22Rv1 (cell line): ENCODE measurements around the gene C10orf105.

Experiments
- H3K27ac ChIP-seq: fragments of 450-650 bp; 2 replicates; pipeline ENCODE4 v1.5.1; 2017
- CTCF ChIP-seq: fragments of 450-650 bp; IDR thresholded peaks from 2 replicates; pipeline ENCODE4 v1.5.1; 2017; ENCODE audit warnings: mild to moderate bottlenecking
- ZFX ChIP-seq: fragments of 450-650 bp; IDR thresholded peaks from 2 replicates; pipeline ENCODE4 v1.6.1; 2017; ENCODE audit warnings: antibody characterized with exemption, borderline replicate concordance

Gene C10orf105

DNA sequence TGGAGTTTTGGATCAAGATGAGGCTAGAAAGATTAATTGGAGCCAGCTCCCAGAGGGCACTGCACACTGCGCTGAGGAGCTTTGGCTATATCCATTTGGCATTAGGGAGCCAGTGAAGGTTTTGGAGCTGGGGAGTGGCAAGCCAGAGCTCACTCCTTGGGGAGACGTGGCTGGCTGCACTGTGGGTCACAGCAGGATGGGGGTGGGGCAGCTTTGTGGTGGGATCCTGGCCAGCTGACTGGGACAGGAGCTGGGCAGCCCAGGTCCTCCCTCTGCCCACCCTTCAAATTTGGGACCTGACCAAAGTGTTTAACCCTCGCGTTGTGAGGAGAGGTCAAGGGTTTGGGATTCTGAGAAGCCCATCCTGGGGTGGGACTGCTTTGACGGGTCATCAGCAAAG lies 5.0 kb downstream of the C10orf105 start:
- H3K27ac ChIP-seq = no peak overlapping the region
- no peak for TF ChIP-seq ZFX
- no peak for TF ChIP-seq CTCF

GRCh38 chr10:71714031-71714410 lies 5.6 kb downstream of the C10orf105 start:
- H3K27ac ChIP-seq = no peak overlapping the region
- TF ChIP-seq ZFX (no peak), CTCF (no peak)

DNA sequence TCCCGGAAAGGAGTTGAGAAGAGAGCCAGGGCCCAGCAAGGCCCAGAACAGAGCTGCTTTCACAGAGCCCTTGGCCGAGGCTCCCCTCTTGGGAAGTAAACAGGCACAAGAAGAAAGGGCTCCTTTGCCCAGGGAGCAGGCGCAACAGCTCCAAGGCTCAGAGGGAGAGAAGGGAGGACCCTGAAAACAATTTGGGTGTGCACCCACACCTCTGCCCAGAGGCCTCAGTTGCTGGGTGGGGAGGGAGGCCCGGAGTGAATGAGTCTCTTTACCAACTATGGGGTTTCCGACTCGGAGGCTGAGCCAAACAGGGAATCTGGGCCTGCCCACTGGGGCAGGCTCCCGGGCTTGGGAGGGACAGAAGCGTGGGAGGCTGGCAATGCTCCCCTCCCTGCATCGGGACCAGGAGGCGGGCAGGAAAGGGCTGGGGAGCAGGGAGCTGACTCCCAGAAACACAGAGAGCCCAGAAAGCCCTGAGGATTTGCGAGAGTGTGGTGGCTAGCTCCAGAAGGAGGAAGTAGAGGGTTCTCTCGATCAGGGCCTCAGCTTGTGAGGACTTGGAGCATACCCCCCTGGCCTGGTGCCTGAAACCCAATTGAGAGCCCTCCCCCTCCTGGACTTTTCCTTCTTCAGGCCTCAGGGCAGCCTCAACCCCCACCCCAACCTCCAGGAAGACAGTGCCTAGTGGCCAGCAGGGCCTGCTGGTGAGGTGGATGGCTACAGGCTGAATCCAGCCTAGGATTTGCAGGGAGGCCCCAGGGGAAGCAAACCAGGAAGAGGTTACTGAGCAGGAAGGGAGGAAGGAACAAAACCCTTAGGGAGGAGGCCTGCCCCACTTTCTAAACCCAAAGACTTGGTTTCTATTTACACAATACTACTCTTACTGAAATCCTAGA lies 6.2 kb downstream of the C10orf105 start:
- H3K27ac ChIP-seq = no peak overlapping the region
- TF ChIP-seq ZFX (no peak), CTCF (no peak)

GRCh38 chr10:71712572-71713134 lies 6.9 kb downstream of the C10orf105 start:
- no peak overlapping the region for H3K27ac ChIP-seq
- TF ChIP-seq ZFX (no peak), CTCF (no peak)

GRCh38 chr10:71712170-71712569 lies 7.4 kb downstream of the C10orf105 start:
- TF ChIP-seq CTCF = no peak
- TF ChIP-seq ZFX = no peak
- no peak overlapping the region for H3K27ac ChIP-seq

- TF ChIP-seq CTCF (no peak), ZFX (no peak)
- H3K27ac ChIP-seq = no peak overlapping the region
Observed at GRCh38 chr10:71711052-71711623, 8.4 kb downstream of the C10orf105 start.

DNA sequence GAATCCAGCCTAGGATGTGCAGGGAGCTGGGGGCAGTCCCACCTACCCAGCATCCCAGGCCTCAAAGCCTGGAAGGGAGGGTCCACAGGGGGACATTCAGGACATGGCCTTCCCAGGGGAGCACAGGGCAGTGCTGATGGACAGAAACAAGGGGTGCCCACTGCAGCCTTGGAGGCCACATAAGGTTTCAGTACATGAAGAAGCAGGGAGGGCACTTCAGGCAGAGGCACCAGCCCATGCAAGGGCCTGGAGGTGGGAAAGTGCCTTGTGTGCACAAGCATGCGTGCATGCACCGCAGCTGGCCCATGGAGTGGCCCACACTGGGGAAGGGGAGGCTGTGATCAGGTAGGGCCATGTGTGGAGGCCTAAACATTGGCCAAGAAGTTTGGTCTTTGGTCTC lies 9.1 kb downstream of the C10orf105 start:
- no peak for TF ChIP-seq CTCF
- no peak for TF ChIP-seq ZFX
- no peak overlapping the region for H3K27ac ChIP-seq
